Measurements from ENCODE around the gene GATM. TPM values are rescaled to one million over a fixed set of nuclear protein-coding genes. Genes with fewer than 3 reads are reported as not detected.
A peak's percentile ranks its signal among the peaks of the same experiment; 100 is the strongest.

GATM gene
- total and polyA plus RNA-seq, 10 of the 15 experiments (the other 5 are each of a cell fraction or from before 2014, with no cell fraction given), result 11.7 to 83.1 (median 38.2) TPM

- TF ChIP-seq ZBTB11 (CRISPR knock-in tag; IDR thresholded peaks at IDR 0.05) (peak; percentile 89), BCLAF1 (IDR thresholded peaks at IDR 0.05) (no peak), HSF1 (IDR thresholded peaks at IDR 0.05; ENCODE audit: low read depth, low read length) (no peak), ZNF274 (IDR thresholded peaks at IDR 0.05; ENCODE audit: insufficient read depth, insufficient read length) (no peak), FOXM1 (IDR thresholded peaks at IDR 0.05; ENCODE audit: low read depth, low read length) (no peak), NBN (IDR thresholded peaks at IDR 0.05) (peak; percentile 73; the same call in 1 of the 2 replicates)
These were observed 24.0 kb upstream of the GATM start (continued) for GRCh38 chr15:45402162-45402954.

Data from GM12878 (cell line).